Neural cell (in vitro differentiated cells): ENCODE measurements around the gene ABHD17B. TPM values are rescaled to one million over a fixed set of nuclear protein-coding genes. Genes with fewer than 3 reads are reported as not detected.

Experiments used
- H2AFZ ChIP-seq: fragments of 200-600, 300-800 bp; sonication (generic), shearing (Covaris generic); 2 replicates; pipeline ENCODE4 v1.6.0; 2014; ENCODE audit warnings: low read depth, mild to moderate bottlenecking, antibody characterized with exemption, low read length, moderate library complexity
- H3F3A ChIP-seq: fragments of 200-600 bp; shearing (Covaris generic); 2 replicates; pipeline ENCODE4 v1.6.1; 2016; ENCODE audit warnings: mild to moderate bottlenecking, moderate library complexity, mixed read lengths, antibody characterized with exemption, low read length; ENCODE audit not compliant: insufficient read depth, poor library complexity, severe bottlenecking
- H3K27ac ChIP-seq: fragments of 200-600, 300-800 bp; sonication (generic), shearing (Covaris generic); 2 replicates; pipeline ENCODE4 v1.5.1; 2014; ENCODE audit warnings: mild to moderate bottlenecking, low read length, moderate library complexity
- H3K27me3 ChIP-seq: fragments of 300-800, 200-600 bp; sonication (generic), shearing (Covaris generic); 2 replicates; pipeline ENCODE4 v1.6.0; 2014; ENCODE audit warnings: mild to moderate bottlenecking, low read depth, low read length, moderate library complexity; ENCODE audit not compliant: insufficient read depth
- H3K36me3 ChIP-seq: fragments of 300-800, 200-600 bp; sonication (generic), shearing (Covaris generic); 2 replicates; pipeline ENCODE4 v1.5.1; 2014; ENCODE audit warnings: mild to moderate bottlenecking, antibody characterized with exemption, low read length, moderate library complexity; ENCODE audit not compliant: insufficient read depth
- H3K4me2 ChIP-seq: fragments of 300-800, 200-600 bp; sonication (generic), shearing (Covaris generic); 2 replicates; pipeline ENCODE4 v1.6.0; 2014; ENCODE audit warnings: mild to moderate bottlenecking, low read length
- H3K4me3 ChIP-seq: fragments of 300-800, 200-600 bp; sonication (generic), shearing (Covaris generic); 2 replicates; pipeline ENCODE4 v1.5.1; 2014; ENCODE audit warnings: mild to moderate bottlenecking, low read length, moderate library complexity
- H3K79me2 ChIP-seq: fragments of 200-600 bp; shearing (Covaris generic); replicated peaks from 2 replicates; pipeline ENCODE4 v1.6.0; 2014; ENCODE audit warnings: mild to moderate bottlenecking, low read length, moderate library complexity; ENCODE audit not compliant: insufficient read depth
- H3K9ac ChIP-seq: fragments of 300-800, 200-600 bp; sonication (generic), shearing (Covaris generic); 2 replicates; pipeline ENCODE4 v1.6.1; 2016; ENCODE audit warnings: mild to moderate bottlenecking, low read length, mixed read lengths
- H3K9me2 ChIP-seq: fragments of 200-600 bp; shearing (Covaris generic); 2 replicates; pipeline ENCODE4 v1.6.1; 2016; ENCODE audit warnings: mild to moderate bottlenecking, low read length, mixed read lengths; ENCODE audit not compliant: insufficient read depth
- H3K9me3 ChIP-seq: fragments of 200-600, 300-800 bp; sonication (generic), shearing (Covaris generic); 2 replicates; pipeline ENCODE4 v1.6.1; 2016; ENCODE audit warnings: mild to moderate bottlenecking, mixed run types, low read length, moderate library complexity, mixed read lengths
- H4K20me1 ChIP-seq: fragments of 200-600 bp; shearing (Covaris generic); 2 replicates; pipeline ENCODE4 v1.6.1; 2016; ENCODE audit warnings: mild to moderate bottlenecking, mixed run types; ENCODE audit not compliant: insufficient read depth
- EP300 ChIP-seq: fragments of 450-650 bp; conservative IDR thresholded peaks from 2 replicates; pipeline ENCODE4 v1.6.1; 2014; ENCODE audit warnings: antibody characterized with exemption, mild to moderate bottlenecking, moderate library complexity; ENCODE audit not compliant: poor library complexity, severe bottlenecking
- EZH2 ChIP-seq: fragments of 200-600, 300-800 bp; shearing (Covaris generic), sonication (generic); IDR thresholded peaks from 2 replicates; pipeline ENCODE4 v1.6.1; 2014; ENCODE audit warnings: antibody characterized with exemption, low read length, borderline replicate concordance, mild to moderate bottlenecking; ENCODE audit not compliant: insufficient read depth, poor library complexity, severe bottlenecking
- MXI1 ChIP-seq: fragments of 450-650 bp; conservative IDR thresholded peaks from 2 replicates; pipeline ENCODE4 v1.6.1; 2014; ENCODE audit warnings: antibody characterized with exemption, mild to moderate bottlenecking; ENCODE audit not compliant: poor library complexity, severe bottlenecking
- POLR2AphosphoS5 ChIP-seq: IDR thresholded peaks from 2 replicates; pipeline ENCODE4 v1.6.1; 2012
- RAD21 ChIP-seq: fragments of 450-650 bp; conservative IDR thresholded peaks from 2 replicates; pipeline ENCODE4 v1.6.1; 2014; ENCODE audit warnings: antibody characterized with exemption, mild to moderate bottlenecking, moderate library complexity
- SMC3 ChIP-seq: fragments of 450-650 bp; conservative IDR thresholded peaks from 2 replicates; pipeline ENCODE4 v1.6.1; 2014; ENCODE audit warnings: antibody characterized with exemption, mild to moderate bottlenecking, moderate library complexity; ENCODE audit not compliant: poor library complexity
- TAF1 ChIP-seq: IDR thresholded peaks from 2 replicates; pipeline ENCODE4 v1.6.1; 2012; ENCODE audit warnings: low read depth
- polyA plus RNA-seq: library from polyadenylated mRNA; depleted of rRNA; stranded (reverse); fragments of >200 nt; gene quantifications from 2 replicates; pipeline ENCODE4 v1.2.3, GENCODE V29; 2014
- TF ChIP-seq, protein P1 (sequence below): fragments of 450-650 bp; IDR thresholded peaks from 2 replicates; pipeline ENCODE4 v1.5.1; 2014; ENCODE audit warnings: antibody characterized with exemption, mild to moderate bottlenecking, moderate library complexity; ENCODE audit not compliant: poor library complexity, severe bottlenecking
- TF ChIP-seq, protein P2 (sequence below): IDR thresholded peaks from 2 replicates; pipeline ENCODE4 v1.6.1; 2012; ENCODE audit warnings: borderline replicate concordance

ABHD17B gene
- polyA plus RNA-seq, 1 donor from 2014 or later = 53.0 TPM

- H4K20me1 ChIP-seq = no peaks in the 10 kb centered on the region
- H3K4me3 ChIP-seq = no peak overlapping the region
- H3K79me2 ChIP-seq = peaks cover 93% of the 10 kb centered on the region
- H3K27me3 ChIP-seq = no peaks in the 10 kb centered on the region
- H3F3A ChIP-seq = no peaks in the 10 kb centered on the region
- no peak overlapping the region for H3K9ac ChIP-seq
- H3K9me3 ChIP-seq = no peaks in the 10 kb centered on the region
- H3K36me3 ChIP-seq = no peaks in the 10 kb centered on the region
- TF ChIP-seq RAD21 (no peak), EP300 (no peak), SMC3 (no peak), POLR2AphosphoS5 (no peak), TAF1 (no peak), MXI1 (no peak), EZH2 (no peak)
- TF ChIP-seq, protein P1, sequence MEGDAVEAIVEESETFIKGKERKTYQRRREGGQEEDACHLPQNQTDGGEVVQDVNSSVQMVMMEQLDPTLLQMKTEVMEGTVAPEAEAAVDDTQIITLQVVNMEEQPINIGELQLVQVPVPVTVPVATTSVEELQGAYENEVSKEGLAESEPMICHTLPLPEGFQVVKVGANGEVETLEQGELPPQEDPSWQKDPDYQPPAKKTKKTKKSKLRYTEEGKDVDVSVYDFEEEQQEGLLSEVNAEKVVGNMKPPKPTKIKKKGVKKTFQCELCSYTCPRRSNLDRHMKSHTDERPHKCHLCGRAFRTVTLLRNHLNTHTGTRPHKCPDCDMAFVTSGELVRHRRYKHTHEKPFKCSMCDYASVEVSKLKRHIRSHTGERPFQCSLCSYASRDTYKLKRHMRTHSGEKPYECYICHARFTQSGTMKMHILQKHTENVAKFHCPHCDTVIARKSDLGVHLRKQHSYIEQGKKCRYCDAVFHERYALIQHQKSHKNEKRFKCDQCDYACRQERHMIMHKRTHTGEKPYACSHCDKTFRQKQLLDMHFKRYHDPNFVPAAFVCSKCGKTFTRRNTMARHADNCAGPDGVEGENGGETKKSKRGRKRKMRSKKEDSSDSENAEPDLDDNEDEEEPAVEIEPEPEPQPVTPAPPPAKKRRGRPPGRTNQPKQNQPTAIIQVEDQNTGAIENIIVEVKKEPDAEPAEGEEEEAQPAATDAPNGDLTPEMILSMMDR = no peak
- TF ChIP-seq, protein P2, sequence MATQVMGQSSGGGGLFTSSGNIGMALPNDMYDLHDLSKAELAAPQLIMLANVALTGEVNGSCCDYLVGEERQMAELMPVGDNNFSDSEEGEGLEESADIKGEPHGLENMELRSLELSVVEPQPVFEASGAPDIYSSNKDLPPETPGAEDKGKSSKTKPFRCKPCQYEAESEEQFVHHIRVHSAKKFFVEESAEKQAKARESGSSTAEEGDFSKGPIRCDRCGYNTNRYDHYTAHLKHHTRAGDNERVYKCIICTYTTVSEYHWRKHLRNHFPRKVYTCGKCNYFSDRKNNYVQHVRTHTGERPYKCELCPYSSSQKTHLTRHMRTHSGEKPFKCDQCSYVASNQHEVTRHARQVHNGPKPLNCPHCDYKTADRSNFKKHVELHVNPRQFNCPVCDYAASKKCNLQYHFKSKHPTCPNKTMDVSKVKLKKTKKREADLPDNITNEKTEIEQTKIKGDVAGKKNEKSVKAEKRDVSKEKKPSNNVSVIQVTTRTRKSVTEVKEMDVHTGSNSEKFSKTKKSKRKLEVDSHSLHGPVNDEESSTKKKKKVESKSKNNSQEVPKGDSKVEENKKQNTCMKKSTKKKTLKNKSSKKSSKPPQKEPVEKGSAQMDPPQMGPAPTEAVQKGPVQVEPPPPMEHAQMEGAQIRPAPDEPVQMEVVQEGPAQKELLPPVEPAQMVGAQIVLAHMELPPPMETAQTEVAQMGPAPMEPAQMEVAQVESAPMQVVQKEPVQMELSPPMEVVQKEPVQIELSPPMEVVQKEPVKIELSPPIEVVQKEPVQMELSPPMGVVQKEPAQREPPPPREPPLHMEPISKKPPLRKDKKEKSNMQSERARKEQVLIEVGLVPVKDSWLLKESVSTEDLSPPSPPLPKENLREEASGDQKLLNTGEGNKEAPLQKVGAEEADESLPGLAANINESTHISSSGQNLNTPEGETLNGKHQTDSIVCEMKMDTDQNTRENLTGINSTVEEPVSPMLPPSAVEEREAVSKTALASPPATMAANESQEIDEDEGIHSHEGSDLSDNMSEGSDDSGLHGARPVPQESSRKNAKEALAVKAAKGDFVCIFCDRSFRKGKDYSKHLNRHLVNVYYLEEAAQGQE = no peak
- H3K9me2 ChIP-seq = no peaks in the 10 kb centered on the region
- no peak overlapping the region for H2AFZ ChIP-seq
- H3K27ac ChIP-seq = no peak overlapping the region
- H3K4me2 ChIP-seq = no peak overlapping the region
These were observed 15.9 kb downstream of the ABHD17B start for GRCh38 chr9:71895117-71895516.

- TF ChIP-seq EZH2 (no peak), MXI1 (no peak), RAD21 (no peak), POLR2AphosphoS5 (no peak)
- TF ChIP-seq, protein P1 = no peak
- TF ChIP-seq, protein P2 = no peak
- no peak overlapping the region for H3K4me3 ChIP-seq
- no peaks in the 10 kb centered on the region for H3K36me3 ChIP-seq
- H2AFZ ChIP-seq = no peak overlapping the region
- no peak overlapping the region for H3K4me2 ChIP-seq
- no peaks in the 10 kb centered on the region for H3K9me2 ChIP-seq
- no peaks in the 10 kb centered on the region for H4K20me1 ChIP-seq
- no peaks in the 10 kb centered on the region for H3F3A ChIP-seq
- H3K79me2 ChIP-seq = peaks cover 97% of the 10 kb centered on the region
- H3K9ac ChIP-seq = no peak overlapping the region
- H3K9me3 ChIP-seq = no peaks in the 10 kb centered on the region
- no peaks in the 10 kb centered on the region for H3K27me3 ChIP-seq
- no peak overlapping the region for H3K27ac ChIP-seq
These were observed 19.3 kb downstream of the ABHD17B start for GRCh38 chr9:71891557-71892189.
